ENCODE results near the gene FCRL5. TPM values are rescaled to one million over a fixed set of nuclear protein-coding genes. Genes with fewer than 3 reads are reported as not detected.
A peak's percentile ranks its signal among the peaks of the same experiment; 100 is the strongest.

FCRL5 gene
- total and polyA plus RNA-seq, 9 of the 15 experiments (the other 6 are each of a cell fraction or from before 2014, with no cell fraction given) = not detected

DNA sequence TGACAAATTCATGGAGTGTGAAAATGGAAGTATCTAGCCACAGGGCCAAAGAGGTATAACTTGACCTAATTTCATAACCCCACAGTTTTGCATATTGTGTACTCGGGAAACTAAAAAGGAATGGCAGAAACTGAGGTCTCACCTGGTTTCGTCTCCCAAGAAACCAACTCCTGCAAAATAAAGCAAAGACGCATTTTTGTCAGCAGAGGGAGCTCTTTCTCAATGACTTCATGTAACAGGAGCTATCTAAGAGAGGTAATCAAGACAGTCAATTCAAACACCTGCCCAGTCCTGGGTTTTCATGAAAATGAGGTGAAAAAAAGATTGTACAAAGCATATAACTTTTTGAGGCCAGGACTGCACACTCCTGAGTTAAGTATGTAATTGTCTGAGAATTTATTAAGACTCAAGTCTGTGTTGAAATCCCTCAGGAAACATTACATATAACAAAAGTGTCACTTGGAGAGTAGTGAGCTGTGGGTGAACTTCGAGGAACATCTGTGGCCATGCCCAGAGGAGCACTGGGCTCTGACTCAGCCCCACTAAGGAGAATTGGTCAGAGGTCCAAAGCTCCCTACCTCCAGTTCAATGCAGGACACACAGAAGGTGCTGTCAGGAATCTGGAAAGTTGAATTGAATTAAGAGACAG is 28.0 kb upstream of the FCRL5 start (continued):
- TF ChIP-seq, protein P1, sequence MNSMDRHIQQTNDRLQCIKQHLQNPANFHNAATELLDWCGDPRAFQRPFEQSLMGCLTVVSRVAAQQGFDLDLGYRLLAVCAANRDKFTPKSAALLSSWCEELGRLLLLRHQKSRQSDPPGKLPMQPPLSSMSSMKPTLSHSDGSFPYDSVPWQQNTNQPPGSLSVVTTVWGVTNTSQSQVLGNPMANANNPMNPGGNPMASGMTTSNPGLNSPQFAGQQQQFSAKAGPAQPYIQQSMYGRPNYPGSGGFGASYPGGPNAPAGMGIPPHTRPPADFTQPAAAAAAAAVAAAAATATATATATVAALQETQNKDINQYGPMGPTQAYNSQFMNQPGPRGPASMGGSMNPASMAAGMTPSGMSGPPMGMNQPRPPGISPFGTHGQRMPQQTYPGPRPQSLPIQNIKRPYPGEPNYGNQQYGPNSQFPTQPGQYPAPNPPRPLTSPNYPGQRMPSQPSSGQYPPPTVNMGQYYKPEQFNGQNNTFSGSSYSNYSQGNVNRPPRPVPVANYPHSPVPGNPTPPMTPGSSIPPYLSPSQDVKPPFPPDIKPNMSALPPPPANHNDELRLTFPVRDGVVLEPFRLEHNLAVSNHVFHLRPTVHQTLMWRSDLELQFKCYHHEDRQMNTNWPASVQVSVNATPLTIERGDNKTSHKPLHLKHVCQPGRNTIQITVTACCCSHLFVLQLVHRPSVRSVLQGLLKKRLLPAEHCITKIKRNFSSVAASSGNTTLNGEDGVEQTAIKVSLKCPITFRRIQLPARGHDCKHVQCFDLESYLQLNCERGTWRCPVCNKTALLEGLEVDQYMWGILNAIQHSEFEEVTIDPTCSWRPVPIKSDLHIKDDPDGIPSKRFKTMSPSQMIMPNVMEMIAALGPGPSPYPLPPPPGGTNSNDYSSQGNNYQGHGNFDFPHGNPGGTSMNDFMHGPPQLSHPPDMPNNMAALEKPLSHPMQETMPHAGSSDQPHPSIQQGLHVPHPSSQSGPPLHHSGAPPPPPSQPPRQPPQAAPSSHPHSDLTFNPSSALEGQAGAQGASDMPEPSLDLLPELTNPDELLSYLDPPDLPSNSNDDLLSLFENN (IDR thresholded peaks at IDR 0.05; ENCODE audit: low read depth in 2 of 2, low read length in 2 of 2) = no peak
- TF ChIP-seq FOSL1 (tag; conservative IDR thresholded peaks at IDR 0.05) (no peak), PTBP1 (IDR thresholded peaks at IDR 0.05; ENCODE audit: low read depth, low read length) (no peak), ELF2 (CRISPR knock-in tag; IDR thresholded peaks at IDR 0.05) (no peak), ZNF764 (CRISPR knock-in tag; IDR thresholded peaks at IDR 0.05; ENCODE audit: low read depth) (no peak), ZNF282 (CRISPR knock-in tag; IDR thresholded peaks at IDR 0.05) (no peak), TEAD2 (tag; IDR thresholded peaks at IDR 0.05) (peak; percentile 98), SMAD4 (CRISPR knock-in tag; conservative IDR thresholded peaks at IDR 0.05) (no peak), ZNF584 (CRISPR knock-in tag; IDR thresholded peaks at IDR 0.05; ENCODE audit: low read depth) (no peak), SAFB (IDR thresholded peaks at IDR 0.05; ENCODE audit: borderline replicate concordance, low read depth, low read length) (no peak), RFX1 (IDR thresholded peaks at IDR 0.05) (peak; percentile 3; the same call in 1 of the 2 replicates), SRSF9 (IDR thresholded peaks at IDR 0.05; ENCODE audit: borderline replicate concordance, low read depth, low read length) (no peak), POLR2B (IDR thresholded peaks at IDR 0.05; ENCODE audit: low read depth, partially characterized antibody) (no peak), ZNF12 (CRISPR knock-in tag; IDR thresholded peaks at IDR 0.05) (no peak), RBM15 (IDR thresholded peaks at IDR 0.05; ENCODE audit: insufficient read depth, low read length) (no peak), PHB (CRISPR knock-in tag; IDR thresholded peaks at IDR 0.05) (no peak)
- TF ChIP-seq, protein P2, sequence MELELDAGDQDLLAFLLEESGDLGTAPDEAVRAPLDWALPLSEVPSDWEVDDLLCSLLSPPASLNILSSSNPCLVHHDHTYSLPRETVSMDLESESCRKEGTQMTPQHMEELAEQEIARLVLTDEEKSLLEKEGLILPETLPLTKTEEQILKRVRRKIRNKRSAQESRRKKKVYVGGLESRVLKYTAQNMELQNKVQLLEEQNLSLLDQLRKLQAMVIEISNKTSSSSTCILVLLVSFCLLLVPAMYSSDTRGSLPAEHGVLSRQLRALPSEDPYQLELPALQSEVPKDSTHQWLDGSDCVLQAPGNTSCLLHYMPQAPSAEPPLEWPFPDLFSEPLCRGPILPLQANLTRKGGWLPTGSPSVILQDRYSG (tag; conservative IDR thresholded peaks at IDR 0.05; ENCODE audit: low read depth) = no peak
- TF ChIP-seq, protein P3, sequence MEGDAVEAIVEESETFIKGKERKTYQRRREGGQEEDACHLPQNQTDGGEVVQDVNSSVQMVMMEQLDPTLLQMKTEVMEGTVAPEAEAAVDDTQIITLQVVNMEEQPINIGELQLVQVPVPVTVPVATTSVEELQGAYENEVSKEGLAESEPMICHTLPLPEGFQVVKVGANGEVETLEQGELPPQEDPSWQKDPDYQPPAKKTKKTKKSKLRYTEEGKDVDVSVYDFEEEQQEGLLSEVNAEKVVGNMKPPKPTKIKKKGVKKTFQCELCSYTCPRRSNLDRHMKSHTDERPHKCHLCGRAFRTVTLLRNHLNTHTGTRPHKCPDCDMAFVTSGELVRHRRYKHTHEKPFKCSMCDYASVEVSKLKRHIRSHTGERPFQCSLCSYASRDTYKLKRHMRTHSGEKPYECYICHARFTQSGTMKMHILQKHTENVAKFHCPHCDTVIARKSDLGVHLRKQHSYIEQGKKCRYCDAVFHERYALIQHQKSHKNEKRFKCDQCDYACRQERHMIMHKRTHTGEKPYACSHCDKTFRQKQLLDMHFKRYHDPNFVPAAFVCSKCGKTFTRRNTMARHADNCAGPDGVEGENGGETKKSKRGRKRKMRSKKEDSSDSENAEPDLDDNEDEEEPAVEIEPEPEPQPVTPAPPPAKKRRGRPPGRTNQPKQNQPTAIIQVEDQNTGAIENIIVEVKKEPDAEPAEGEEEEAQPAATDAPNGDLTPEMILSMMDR (IDR thresholded peaks at IDR 0.05 in 2 of 3, conservative IDR thresholded peaks at IDR 0.05 in 1 of 3; ENCODE audit: insufficient read depth in 2 of 3, low read depth in 1 of 3, low read length in 3 of 3) = peak; percentile 58 to 80 (median 69)
- TF ChIP-seq, protein P4, sequence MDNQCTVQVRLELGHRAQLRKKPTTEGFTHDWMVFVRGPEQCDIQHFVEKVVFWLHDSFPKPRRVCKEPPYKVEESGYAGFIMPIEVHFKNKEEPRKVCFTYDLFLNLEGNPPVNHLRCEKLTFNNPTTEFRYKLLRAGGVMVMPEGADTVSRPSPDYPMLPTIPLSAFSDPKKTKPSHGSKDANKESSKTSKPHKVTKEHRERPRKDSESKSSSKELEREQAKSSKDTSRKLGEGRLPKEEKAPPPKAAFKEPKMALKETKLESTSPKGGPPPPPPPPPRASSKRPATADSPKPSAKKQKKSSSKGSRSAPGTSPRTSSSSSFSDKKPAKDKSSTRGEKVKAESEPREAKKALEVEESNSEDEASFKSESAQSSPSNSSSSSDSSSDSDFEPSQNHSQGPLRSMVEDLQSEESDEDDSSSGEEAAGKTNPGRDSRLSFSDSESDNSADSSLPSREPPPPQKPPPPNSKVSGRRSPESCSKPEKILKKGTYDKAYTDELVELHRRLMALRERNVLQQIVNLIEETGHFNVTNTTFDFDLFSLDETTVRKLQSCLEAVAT (IDR thresholded peaks at IDR 0.05) = 0 out of 4 replicates have a peak, but pooled peaks of 1 of the 2 experiments have one; percentile 32
- TF ChIP-seq, protein P5, sequence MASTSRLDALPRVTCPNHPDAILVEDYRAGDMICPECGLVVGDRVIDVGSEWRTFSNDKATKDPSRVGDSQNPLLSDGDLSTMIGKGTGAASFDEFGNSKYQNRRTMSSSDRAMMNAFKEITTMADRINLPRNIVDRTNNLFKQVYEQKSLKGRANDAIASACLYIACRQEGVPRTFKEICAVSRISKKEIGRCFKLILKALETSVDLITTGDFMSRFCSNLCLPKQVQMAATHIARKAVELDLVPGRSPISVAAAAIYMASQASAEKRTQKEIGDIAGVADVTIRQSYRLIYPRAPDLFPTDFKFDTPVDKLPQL (IDR thresholded peaks at IDR 0.05; ENCODE audit: extremely low read depth, insufficient read length) = no peak

All from K562 (cell line).